ENCODE data around the gene H2BK1.

The H2BK1 gene

DNA sequence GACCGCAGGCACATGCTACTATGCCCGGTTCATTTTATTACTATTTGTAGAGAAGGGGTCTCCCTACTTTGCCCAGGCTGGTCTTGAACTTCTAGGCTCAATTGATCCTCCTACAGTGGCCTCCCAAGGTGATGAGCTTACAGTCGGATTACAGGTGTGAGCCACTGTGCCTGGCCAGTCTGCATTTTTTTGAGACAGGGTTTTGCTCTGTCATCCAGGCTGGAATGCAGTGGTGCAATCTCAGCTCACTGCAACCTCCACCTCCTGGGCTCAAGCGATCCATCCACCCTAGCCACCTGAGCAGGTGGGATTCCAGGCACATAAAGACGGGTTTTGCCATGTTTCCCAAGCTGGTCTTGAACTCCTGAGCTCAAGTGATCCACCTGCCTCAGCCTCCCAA is 2.3 kb upstream of the H2BK1 start:
- peaks cover 50% of the 10 kb centered on the region for H3K36me3 ChIP-seq (ENCODE audit: insufficient read depth, low read length)
- ATAC-seq (ENCODE audit: insufficient read depth, low read depth): no peak
- no peak overlapping the region for H3K4me3 ChIP-seq (ENCODE audit: low read depth in 1 of 2, low read length in 2 of 2)
- H4K20me1 ChIP-seq (ENCODE audit: insufficient read depth, low read length): peaks cover 4% of the 10 kb centered on the region
- H2AFZ ChIP-seq (ENCODE audit: low read depth, low read length): no peak overlapping the region
- no peaks in the 10 kb centered on the region for H3K79me2 ChIP-seq (ENCODE audit: insufficient read depth, low read length)
- H3K27ac ChIP-seq (ENCODE audit: low read length): no peak overlapping the region
- H3K9ac ChIP-seq (ENCODE audit: low read depth, low read length): no peak overlapping the region
- TF ChIP-seq, protein P1, sequence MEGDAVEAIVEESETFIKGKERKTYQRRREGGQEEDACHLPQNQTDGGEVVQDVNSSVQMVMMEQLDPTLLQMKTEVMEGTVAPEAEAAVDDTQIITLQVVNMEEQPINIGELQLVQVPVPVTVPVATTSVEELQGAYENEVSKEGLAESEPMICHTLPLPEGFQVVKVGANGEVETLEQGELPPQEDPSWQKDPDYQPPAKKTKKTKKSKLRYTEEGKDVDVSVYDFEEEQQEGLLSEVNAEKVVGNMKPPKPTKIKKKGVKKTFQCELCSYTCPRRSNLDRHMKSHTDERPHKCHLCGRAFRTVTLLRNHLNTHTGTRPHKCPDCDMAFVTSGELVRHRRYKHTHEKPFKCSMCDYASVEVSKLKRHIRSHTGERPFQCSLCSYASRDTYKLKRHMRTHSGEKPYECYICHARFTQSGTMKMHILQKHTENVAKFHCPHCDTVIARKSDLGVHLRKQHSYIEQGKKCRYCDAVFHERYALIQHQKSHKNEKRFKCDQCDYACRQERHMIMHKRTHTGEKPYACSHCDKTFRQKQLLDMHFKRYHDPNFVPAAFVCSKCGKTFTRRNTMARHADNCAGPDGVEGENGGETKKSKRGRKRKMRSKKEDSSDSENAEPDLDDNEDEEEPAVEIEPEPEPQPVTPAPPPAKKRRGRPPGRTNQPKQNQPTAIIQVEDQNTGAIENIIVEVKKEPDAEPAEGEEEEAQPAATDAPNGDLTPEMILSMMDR (IDR thresholded peaks at IDR 0.05; ENCODE audit: borderline replicate concordance, extremely low read depth, low read length, poor library complexity, severe bottlenecking): no peak
- TF ChIP-seq EZH2 (IDR thresholded peaks at IDR 0.05; ENCODE audit: borderline replicate concordance, low read depth, low read length, severe bottlenecking): no peak
- no peaks in the 10 kb centered on the region for H3K4me1 ChIP-seq (ENCODE audit: insufficient read depth, low read length)
- H3K4me2 ChIP-seq (ENCODE audit: insufficient read depth, low read length): no peak overlapping the region
- no peaks in the 10 kb centered on the region for H3K9me3 ChIP-seq (ENCODE audit: insufficient read depth, low read length, severe bottlenecking)
- no peaks in the 10 kb centered on the region for H3K27me3 ChIP-seq (ENCODE audit: insufficient read depth, low read length, poor library complexity)
- DNase-seq: no peak

DNA sequence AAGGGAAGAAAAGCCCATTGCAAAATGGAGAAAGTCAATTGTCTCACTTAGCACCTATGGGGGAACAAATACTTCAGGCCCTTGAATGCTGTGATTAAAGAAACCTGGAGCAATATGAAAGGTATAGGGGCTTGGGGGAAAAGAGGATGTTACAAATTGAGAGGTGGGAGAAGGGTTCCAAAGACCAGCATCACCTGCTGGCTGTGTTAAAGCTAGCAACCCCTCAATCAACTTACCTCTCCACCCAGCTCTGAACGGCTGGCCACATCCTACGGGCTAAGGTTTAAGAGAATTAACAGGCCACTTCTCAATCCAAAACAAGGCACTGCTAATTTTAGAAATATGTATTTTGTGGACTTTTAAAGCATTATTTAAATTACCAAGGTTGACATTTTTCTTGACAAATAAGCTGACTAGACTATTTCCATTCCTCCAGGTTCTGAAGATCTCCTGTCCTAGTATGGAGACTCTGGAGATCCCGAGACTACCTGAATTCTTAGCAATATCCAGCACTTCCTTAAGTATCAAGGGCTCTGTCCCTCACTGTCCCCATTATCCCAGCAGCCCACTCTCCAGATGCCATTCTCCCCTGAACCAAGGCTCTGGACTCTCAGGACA is 976 bp upstream of the H2BK1 start:
- H4K20me1 ChIP-seq (ENCODE audit: insufficient read depth, low read length): peaks cover 4% of the 10 kb centered on the region
- peaks cover 36% of the 10 kb centered on the region for H3K36me3 ChIP-seq (ENCODE audit: insufficient read depth, low read length)
- H3K9me3 ChIP-seq (ENCODE audit: insufficient read depth, low read length, severe bottlenecking): no peaks in the 10 kb centered on the region
- H3K4me3 ChIP-seq (ENCODE audit: low read depth in 1 of 2, low read length in 2 of 2): no peak overlapping the region
- H2AFZ ChIP-seq (ENCODE audit: low read depth, low read length): no peak overlapping the region
- ATAC-seq (ENCODE audit: insufficient read depth, low read depth) (no peak), DNase-seq (no peak)
- no peak overlapping the region for H3K4me2 ChIP-seq (ENCODE audit: insufficient read depth, low read length)
- no peak for TF ChIP-seq EZH2 (IDR thresholded peaks at IDR 0.05; ENCODE audit: borderline replicate concordance, low read depth, low read length, severe bottlenecking)
- TF ChIP-seq, protein P1 (IDR thresholded peaks at IDR 0.05; ENCODE audit: borderline replicate concordance, extremely low read depth, low read length, poor library complexity, severe bottlenecking): no peak
- no peaks in the 10 kb centered on the region for H3K27me3 ChIP-seq (ENCODE audit: insufficient read depth, low read length, poor library complexity)
- no peaks in the 10 kb centered on the region for H3K4me1 ChIP-seq (ENCODE audit: insufficient read depth, low read length)
- no peaks in the 10 kb centered on the region for H3K79me2 ChIP-seq (ENCODE audit: insufficient read depth, low read length)
- H3K9ac ChIP-seq (ENCODE audit: low read depth, low read length): no peak overlapping the region
- H3K27ac ChIP-seq (ENCODE audit: low read length): no peak overlapping the region

DNA sequence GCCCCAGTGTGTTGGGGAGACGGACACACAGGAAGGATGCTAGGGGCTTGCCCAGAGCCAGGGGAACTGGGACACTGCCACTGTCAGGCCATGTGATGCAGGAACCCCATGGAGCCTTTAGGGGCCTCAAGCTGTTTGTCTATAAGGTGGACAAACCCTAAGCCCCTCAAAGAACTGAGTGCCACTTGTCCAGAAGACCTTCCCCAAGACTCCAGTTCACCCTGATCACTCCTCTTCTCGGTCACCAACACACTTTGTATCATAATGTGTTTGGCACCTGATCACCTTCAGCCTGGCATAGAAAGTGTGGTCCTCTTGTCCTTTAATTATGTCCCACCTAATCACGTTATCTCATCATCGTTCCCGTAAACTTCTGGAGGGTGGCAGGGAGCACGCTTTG is 700 bp downstream of the H2BK1 start:
- H3K27ac ChIP-seq (ENCODE audit: low read length): no peak overlapping the region
- no peaks in the 10 kb centered on the region for H3K4me1 ChIP-seq (ENCODE audit: insufficient read depth, low read length)
- TF ChIP-seq, protein P1 (IDR thresholded peaks at IDR 0.05; ENCODE audit: borderline replicate concordance, extremely low read depth, low read length, poor library complexity, severe bottlenecking): no peak
- TF ChIP-seq EZH2 (IDR thresholded peaks at IDR 0.05; ENCODE audit: borderline replicate concordance, low read depth, low read length, severe bottlenecking): no peak
- H2AFZ ChIP-seq (ENCODE audit: low read depth, low read length): no peak overlapping the region
- peaks cover 3% of the 10 kb centered on the region for H3K27me3 ChIP-seq (ENCODE audit: insufficient read depth, low read length, poor library complexity)
- no peak overlapping the region for H3K4me3 ChIP-seq (ENCODE audit: low read depth in 1 of 2, low read length in 2 of 2)
- H4K20me1 ChIP-seq (ENCODE audit: insufficient read depth, low read length): peaks cover 7% of the 10 kb centered on the region
- DNase-seq: no peak
- ATAC-seq (ENCODE audit: insufficient read depth, low read depth): no peak; the same call in 2 of the 3 replicates
- H3K4me2 ChIP-seq (ENCODE audit: insufficient read depth, low read length): no peak overlapping the region
- H3K79me2 ChIP-seq (ENCODE audit: insufficient read depth, low read length): no peaks in the 10 kb centered on the region
- H3K9ac ChIP-seq (ENCODE audit: low read depth, low read length): no peak overlapping the region
- peaks cover 20% of the 10 kb centered on the region for H3K36me3 ChIP-seq (ENCODE audit: insufficient read depth, low read length)
- no peaks in the 10 kb centered on the region for H3K9me3 ChIP-seq (ENCODE audit: insufficient read depth, low read length, severe bottlenecking)

Measured in DND-41 (cell line).